NCI-H446 treated with DMSO at 0.1 percent for 48 hours (cell line): ENCODE data around the gene FAM181A.

ENCODE experiments used
- DNase-seq: peaks from one replicate; lab custom pipeline; 2025; lab: John Stamatoyannopoulos, UW

Gene FAM181A

DNA sequence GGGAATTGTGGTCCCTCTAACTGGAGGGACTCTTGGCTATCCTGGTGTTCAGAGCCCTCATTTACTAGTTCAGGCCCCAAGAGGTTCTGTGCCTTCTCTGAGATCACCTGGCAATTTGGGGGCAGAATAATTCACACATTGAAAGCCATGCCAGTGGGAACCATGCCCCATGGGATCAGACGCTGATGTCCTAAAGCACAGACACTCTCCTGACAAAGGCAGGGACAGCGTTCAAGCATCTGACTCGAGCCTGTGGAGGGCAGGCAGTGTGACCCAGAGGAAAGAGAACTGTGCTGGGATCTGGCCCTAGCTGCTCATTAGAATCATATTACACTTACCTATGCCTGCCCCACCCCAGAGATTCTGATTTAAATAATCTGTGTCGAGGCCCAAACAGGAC lies 51.6 kb downstream of the FAM181A start:
- no peak for DNase-seq
